ENCODE results near the gene PRKN.

- TF ChIP-seq, protein P1, sequence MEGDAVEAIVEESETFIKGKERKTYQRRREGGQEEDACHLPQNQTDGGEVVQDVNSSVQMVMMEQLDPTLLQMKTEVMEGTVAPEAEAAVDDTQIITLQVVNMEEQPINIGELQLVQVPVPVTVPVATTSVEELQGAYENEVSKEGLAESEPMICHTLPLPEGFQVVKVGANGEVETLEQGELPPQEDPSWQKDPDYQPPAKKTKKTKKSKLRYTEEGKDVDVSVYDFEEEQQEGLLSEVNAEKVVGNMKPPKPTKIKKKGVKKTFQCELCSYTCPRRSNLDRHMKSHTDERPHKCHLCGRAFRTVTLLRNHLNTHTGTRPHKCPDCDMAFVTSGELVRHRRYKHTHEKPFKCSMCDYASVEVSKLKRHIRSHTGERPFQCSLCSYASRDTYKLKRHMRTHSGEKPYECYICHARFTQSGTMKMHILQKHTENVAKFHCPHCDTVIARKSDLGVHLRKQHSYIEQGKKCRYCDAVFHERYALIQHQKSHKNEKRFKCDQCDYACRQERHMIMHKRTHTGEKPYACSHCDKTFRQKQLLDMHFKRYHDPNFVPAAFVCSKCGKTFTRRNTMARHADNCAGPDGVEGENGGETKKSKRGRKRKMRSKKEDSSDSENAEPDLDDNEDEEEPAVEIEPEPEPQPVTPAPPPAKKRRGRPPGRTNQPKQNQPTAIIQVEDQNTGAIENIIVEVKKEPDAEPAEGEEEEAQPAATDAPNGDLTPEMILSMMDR (IDR thresholded peaks at IDR 0.05; ENCODE audit: low read depth, low read length): no peak
- no peak for TF ChIP-seq POLR2A (IDR thresholded peaks at IDR 0.05; ENCODE audit: extremely low read depth, insufficient read length)
- no peak for TF ChIP-seq MAX (IDR thresholded peaks at IDR 0.05; ENCODE audit: low read depth, low read length)
Measured at GRCh38 chr6:162267126-162267525, 460.4 kb downstream of the PRKN start.
